Measurements from ENCODE around the gene MBD1.
"Not testable (repeated sequence)": the region's sequence is repeated elsewhere in the genome, so short reads cannot be mapped to it uniquely, and the experiment has no call there.

The MBD1 gene

GRCh38 chr18:50274941-50275340 is 6.4 kb downstream of the MBD1 start:
- DNase-seq (ENCODE audit: low read depth in 2 of 2) = no peak

- DNase-seq (ENCODE audit: low read depth in 2 of 2) = no peak
Observed at GRCh38 chr18:50274044-50274442, 7.3 kb downstream of the MBD1 start.

- DNase-seq (ENCODE audit: low read depth in 2 of 2) = no peak
Observed at GRCh38 chr18:50273203-50274043, 7.9 kb downstream of the MBD1 start.

- DNase-seq (ENCODE audit: low read depth in 2 of 2) = no peak
Observed at GRCh38 chr18:50272568-50272967, 8.8 kb downstream of the MBD1 start.

GRCh38 chr18:50268022-50268747 is 13.1 kb downstream of the MBD1 start:
- peak; percentile 79 to 80 for DNase-seq (ENCODE audit: low read depth in 2 of 2)

GRCh38 chr18:50266248-50266704 is 15.0 kb downstream of the MBD1 start, which contains the start of gene CFAP53:
Gene CFAP53, minus strand, starts transcription at chr18:50266495. Its CDS starts 91 bp downstream, at chr18:50266404.
- peak; percentile 72 to 85 for DNase-seq (ENCODE audit: low read depth in 2 of 2)

- DNase-seq (ENCODE audit: low read depth in 2 of 2) = no peak
Observed at GRCh38 chr18:50262977-50263376, 18.3 kb downstream of the MBD1 start.

- DNase-seq (ENCODE audit: low read depth in 2 of 2) = no peak
Observed at GRCh38 chr18:50250935-50251334, 30.4 kb downstream of the MBD1 start.

GRCh38 chr18:50249576-50249975 is 31.7 kb downstream of the MBD1 start:
- no peak for DNase-seq (ENCODE audit: low read depth in 2 of 2)

GRCh38 chr18:50247561-50247960 is 33.8 kb downstream of the MBD1 start:
- no peak for DNase-seq (ENCODE audit: low read depth in 2 of 2)

- not testable (repeated sequence) for DNase-seq (ENCODE audit: low read depth in 2 of 2)
Observed at GRCh38 chr18:50241768-50242167, 39.6 kb downstream of the MBD1 start.

GRCh38 chr18:50240080-50240563 is 41.2 kb downstream of the MBD1 start:
- no peak for DNase-seq (ENCODE audit: low read depth in 2 of 2)

GRCh38 chr18:50232419-50232818 is 48.9 kb downstream of the MBD1 start:
- DNase-seq (ENCODE audit: low read depth in 2 of 2) = no peak

GRCh38 chr18:50231621-50232020 is 49.7 kb downstream of the MBD1 start:
- no peak for DNase-seq (ENCODE audit: low read depth in 2 of 2)

GRCh38 chr18:50220249-50220648 is 61.1 kb downstream of the MBD1 start:
- DNase-seq (ENCODE audit: low read depth in 2 of 2) = not testable (repeated sequence)

All from stimulated activated CD4-positive, alpha-beta T cell treated with anti-CD3 and anti-CD28 coated beads, Interleukin-4, amount 100 ng/mL, for 48 hours (primary cell).